Measurements from ENCODE around the gene MLPH. TPM values are rescaled to one million over a fixed set of nuclear protein-coding genes. Genes with fewer than 3 reads are reported as not detected.

The MLPH gene
- total and polyA plus RNA-seq, 7 experiments from 2014 or later = not detected

GRCh38 chr2:237570776-237571335 is 83.8 kb downstream of the MLPH start:
- intact Hi-C loops (cut with micrococcal nuclease) = loop anchor here (5.0 to 10.0 kb wide), 2 partner anchors 446 to 1804 kb away; no protein-coding TSS in a partner anchor
- Mint-ChIP-seq H3K4me3 (no peak overlapping the region), H3K36me3 (no peaks in the 10 kb centered on the region), H3K27me3 (no peaks in the 10 kb centered on the region), H3K4me1 (peaks cover 0 to 7% (median 5%) of the 10 kb centered on the region in 7 donors), H3K27ac (no peak overlapping the region), H3K9me3 (peaks cover 0 to 2% (median 0%) of the 10 kb centered on the region in 11 donors)
- H3K27me3 ChIP-seq (ENCODE audit: control insufficient read depth in 2 of 2, insufficient read depth in 2 of 2, low read length in 2 of 2) = no peaks in the 10 kb centered on the region
- H3K27ac ChIP-seq (ENCODE audit: low read depth, low read length) = no peak overlapping the region
- H3K4me3 ChIP-seq (ENCODE audit: low read length) = no peak overlapping the region
- ChIA-PET CTCF (interaction anchor here (0.5 to 4.6 kb wide), 15 partner anchors 8 to 422 kb away, joined by 3 to 61 read pairs (median 4); partner anchors contain the start of gene RAB17), POLR2A (interaction anchor here (1.5 kb wide), 1 partner anchor 58 kb away, joined by 4 read pairs; no protein-coding TSS in a partner anchor)
- no peaks in the 10 kb centered on the region for H3K9me3 ChIP-seq (ENCODE audit: control insufficient read depth in 2 of 3, low read length in 3 of 3)
- H3K36me3 ChIP-seq (ENCODE audit: control insufficient read depth in 2 of 3, insufficient read depth in 3 of 3, low read length in 3 of 3) = no peaks in the 10 kb centered on the region
- DNase-seq (no peak), ATAC-seq (no peak)
- H3K4me1 ChIP-seq (ENCODE audit: control insufficient read depth in 2 of 2, insufficient read depth in 2 of 2, low read length in 2 of 2) = no peaks in the 10 kb centered on the region

GRCh38 chr2:237571551-237571950 is 84.5 kb downstream of the MLPH start:
- Histone ChIP-seq H3K4me3 (ENCODE audit: low read length) (no peak overlapping the region), H3K27me3 (ENCODE audit: control insufficient read depth in 2 of 2, insufficient read depth in 2 of 2, low read length in 2 of 2) (no peaks in the 10 kb centered on the region), H3K4me1 (ENCODE audit: control insufficient read depth in 2 of 2, insufficient read depth in 2 of 2, low read length in 2 of 2) (no peaks in the 10 kb centered on the region), H3K27ac (ENCODE audit: low read depth, low read length) (no peak overlapping the region), H3K9me3 (ENCODE audit: control insufficient read depth in 2 of 3, low read length in 3 of 3) (no peaks in the 10 kb centered on the region), H3K36me3 (ENCODE audit: control insufficient read depth in 2 of 3, insufficient read depth in 3 of 3, low read length in 3 of 3) (no peaks in the 10 kb centered on the region)
- Mint-ChIP-seq H3K4me3 (no peak overlapping the region), H3K36me3 (no peaks in the 10 kb centered on the region), H3K27ac (peak overlapping the region in 3 of 9 donors; percentile 5 to 21 (median 20)), H3K9me3 (peaks cover 0 to 2% (median 0%) of the 10 kb centered on the region in 11 donors), H3K27me3 (peaks cover 0 to 4% (median 0%) of the 10 kb centered on the region in 5 donors), H3K4me1 (peaks cover 0 to 7% (median 5%) of the 10 kb centered on the region in 7 donors)
- ATAC-seq (no peak), DNase-seq (no peak)
- POLR2A ChIA-PET = interaction anchor here (1.5 kb wide), 1 partner anchor 59 kb away, joined by 4 read pairs; no protein-coding TSS in a partner anchor
- CTCF ChIA-PET = interaction anchor here (0.5 to 4.6 kb wide), 19 partner anchors 10 to 423 kb away, joined by 3 to 61 read pairs (median 4); partner anchors contain the start of gene RAB17
- intact Hi-C loops (cut with micrococcal nuclease) = loop anchor here (5.0 to 10.0 kb wide), 2 partner anchors 447 to 1804 kb away; no protein-coding TSS in a partner anchor

- peak; percentile 66 to 88 (median 81) for DNase-seq
- Mint-ChIP-seq H3K36me3 (no peaks in the 10 kb centered on the region), H3K9me3 (peaks cover 0 to 2% (median 0%) of the 10 kb centered on the region in 11 donors), H3K27me3 (peaks cover 0 to 6% (median 0%) of the 10 kb centered on the region in 5 donors), H3K4me3 (no peak overlapping the region), H3K27ac (peak overlapping the region in 2 of 9 donors; percentile 20 to 21), H3K4me1 (peaks cover 0 to 7% (median 5%) of the 10 kb centered on the region in 7 donors)
- H3K36me3 ChIP-seq (ENCODE audit: control insufficient read depth in 2 of 3, insufficient read depth in 3 of 3, low read length in 3 of 3) = no peaks in the 10 kb centered on the region
- intact Hi-C loops (cut with micrococcal nuclease) = loop anchor here (1.0 to 10.0 kb wide), 9 partner anchors 31 to 1805 kb away; no protein-coding TSS in a partner anchor
- H3K4me1 ChIP-seq (ENCODE audit: control insufficient read depth in 2 of 2, insufficient read depth in 2 of 2, low read length in 2 of 2) = no peaks in the 10 kb centered on the region
- no peak overlapping the region for H3K4me3 ChIP-seq (ENCODE audit: low read length)
- no peaks in the 10 kb centered on the region for H3K27me3 ChIP-seq (ENCODE audit: control insufficient read depth in 2 of 2, insufficient read depth in 2 of 2, low read length in 2 of 2)
- H3K9me3 ChIP-seq (ENCODE audit: control insufficient read depth in 2 of 3, low read length in 3 of 3) = no peaks in the 10 kb centered on the region
- H3K27ac ChIP-seq (ENCODE audit: low read depth, low read length) = no peak overlapping the region
- ChIA-PET CTCF (interaction anchor here (0.6 to 4.6 kb wide), 20 partner anchors 10 to 418 kb away, joined by 3 to 61 read pairs (median 4); partner anchors contain the start of gene RAB17), POLR2A (interaction anchor here (1.5 kb wide), 1 partner anchor 59 kb away, joined by 4 read pairs; no protein-coding TSS in a partner anchor)
- ATAC-seq = peak; percentile 95
These were observed 85.1 kb downstream of the MLPH start for GRCh38 chr2:237572021-237572741.

DNA sequence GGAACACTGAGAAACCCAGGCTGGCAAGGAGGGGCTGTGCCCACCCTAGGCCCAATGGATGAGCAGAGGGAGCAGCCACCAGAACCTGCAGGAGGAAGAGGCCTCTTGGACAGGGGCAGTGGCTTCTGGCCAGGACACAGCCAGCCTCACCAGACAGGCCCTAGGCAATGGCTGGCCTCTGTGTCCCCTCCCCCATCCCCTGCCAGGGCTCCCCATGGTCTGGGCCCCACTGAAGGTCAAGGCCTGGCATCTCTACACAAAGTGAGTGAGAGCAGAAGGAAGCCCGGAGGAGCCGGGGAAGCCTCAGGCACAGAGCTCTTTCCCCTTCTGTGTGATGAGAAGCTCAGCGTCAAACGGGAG is 85.7 kb downstream of the MLPH start:
- ChIA-PET POLR2A (no interaction called here), CTCF (interaction anchor here (0.8 to 4.6 kb wide), 11 partner anchors 11 to 418 kb away, joined by 3 to 61 read pairs (median 6); partner anchors contain the start of gene RAB17)
- intact Hi-C loops (cut with micrococcal nuclease) = loop anchor here (1.0 to 10.0 kb wide), 9 partner anchors 30 to 1805 kb away; no protein-coding TSS in a partner anchor
- no peaks in the 10 kb centered on the region for H3K9me3 ChIP-seq (ENCODE audit: control insufficient read depth in 2 of 3, low read length in 3 of 3)
- Mint-ChIP-seq H3K4me3 (no peak overlapping the region), H3K36me3 (no peaks in the 10 kb centered on the region), H3K27me3 (peaks cover 0 to 6% (median 0%) of the 10 kb centered on the region in 5 donors), H3K27ac (no peak overlapping the region), H3K9me3 (peaks cover 0 to 2% (median 0%) of the 10 kb centered on the region in 11 donors), H3K4me1 (peaks cover 0 to 7% (median 5%) of the 10 kb centered on the region in 7 donors)
- ATAC-seq (no peak), DNase-seq (no peak)
- H3K4me1 ChIP-seq (ENCODE audit: control insufficient read depth in 2 of 2, insufficient read depth in 2 of 2, low read length in 2 of 2) = no peaks in the 10 kb centered on the region
- H3K27me3 ChIP-seq (ENCODE audit: control insufficient read depth in 2 of 2, insufficient read depth in 2 of 2, low read length in 2 of 2) = no peaks in the 10 kb centered on the region
- no peak overlapping the region for H3K27ac ChIP-seq (ENCODE audit: low read depth, low read length)
- H3K4me3 ChIP-seq (ENCODE audit: low read length) = no peak overlapping the region
- no peaks in the 10 kb centered on the region for H3K36me3 ChIP-seq (ENCODE audit: control insufficient read depth in 2 of 3, insufficient read depth in 3 of 3, low read length in 3 of 3)

- H3K4me3 Mint-ChIP-seq = no peak overlapping the region
- no peaks in the 10 kb centered on the region for H3K36me3 Mint-ChIP-seq
- Histone ChIP-seq H3K4me1 (ENCODE audit: control insufficient read depth in 2 of 2, insufficient read depth in 2 of 2, low read length in 2 of 2) (no peaks in the 10 kb centered on the region), H3K27me3 (ENCODE audit: control insufficient read depth in 2 of 2, insufficient read depth in 2 of 2, low read length in 2 of 2) (no peaks in the 10 kb centered on the region), H3K27ac (ENCODE audit: low read depth, low read length) (no peak overlapping the region), H3K9me3 (ENCODE audit: control insufficient read depth in 2 of 3, low read length in 3 of 3) (no peaks in the 10 kb centered on the region), H3K36me3 (ENCODE audit: control insufficient read depth in 2 of 3, insufficient read depth in 3 of 3, low read length in 3 of 3) (no peaks in the 10 kb centered on the region), H3K4me3 (ENCODE audit: low read length) (no peak overlapping the region)
- H3K27me3 Mint-ChIP-seq = peaks cover 0 to 6% (median 0%) of the 10 kb centered on the region in 5 donors
- intact Hi-C loops (cut with micrococcal nuclease) = loop anchor here (2.0 to 10.0 kb wide), 4 partner anchors 29 to 1807 kb away; no protein-coding TSS in a partner anchor
- ATAC-seq (no peak), DNase-seq (no peak)
- H3K4me1 Mint-ChIP-seq = peaks cover 0 to 7% (median 5%) of the 10 kb centered on the region in 7 donors
- peaks cover 0 to 1% (median 0%) of the 10 kb centered on the region in 11 donors for H3K9me3 Mint-ChIP-seq
- POLR2A ChIA-PET = no interaction called here
- H3K27ac Mint-ChIP-seq = peak overlapping the region in 2 of 9 donors; percentile 17 to 44
- CTCF ChIA-PET = interaction anchor here (0.5 to 4.6 kb wide), 8 partner anchors 11 to 412 kb away, joined by 3 to 61 read pairs (median 3); no protein-coding TSS in a partner anchor
These were observed 86.8 kb downstream of the MLPH start for GRCh38 chr2:237573721-237574415.

- H3K9me3 ChIP-seq (ENCODE audit: control insufficient read depth in 2 of 3, low read length in 3 of 3) = no peaks in the 10 kb centered on the region
- ChIA-PET CTCF (interaction anchor here (0.8 to 4.6 kb wide), 5 partner anchors 11 to 173 kb away, joined by 3 to 61 read pairs (median 4); no protein-coding TSS in a partner anchor), POLR2A (no interaction called here)
- H3K27me3 ChIP-seq (ENCODE audit: control insufficient read depth in 2 of 2, insufficient read depth in 2 of 2, low read length in 2 of 2) = no peaks in the 10 kb centered on the region
- Mint-ChIP-seq H3K27me3 (peaks cover 0 to 6% (median 0%) of the 10 kb centered on the region in 5 donors), H3K9me3 (no peaks in the 10 kb centered on the region), H3K4me3 (no peak overlapping the region), H3K4me1 (peaks cover 0 to 7% (median 5%) of the 10 kb centered on the region in 7 donors), H3K36me3 (no peaks in the 10 kb centered on the region), H3K27ac (peak overlapping the region in 1 of 9 donors; percentile 17)
- no peaks in the 10 kb centered on the region for H3K36me3 ChIP-seq (ENCODE audit: control insufficient read depth in 2 of 3, insufficient read depth in 3 of 3, low read length in 3 of 3)
- intact Hi-C loops (cut with micrococcal nuclease) = loop anchor here (5.0 to 10.0 kb wide), 2 partner anchors 450 to 1807 kb away; no protein-coding TSS in a partner anchor
- H3K27ac ChIP-seq (ENCODE audit: low read depth, low read length) = no peak overlapping the region
- H3K4me3 ChIP-seq (ENCODE audit: low read length) = no peak overlapping the region
- ATAC-seq = no peak
- no peak for DNase-seq
- H3K4me1 ChIP-seq (ENCODE audit: control insufficient read depth in 2 of 2, insufficient read depth in 2 of 2, low read length in 2 of 2) = no peaks in the 10 kb centered on the region
These were observed 87.4 kb downstream of the MLPH start for GRCh38 chr2:237574467-237574866.
